Panc1 (cell line): ENCODE results near the gene GRIN2B. TPM values are rescaled to one million over a fixed set of nuclear protein-coding genes. Genes with fewer than 3 reads are reported as not detected.

Experiments
- ATAC-seq: fragments of 200-7000 bp; cut with Tn5 transposase; 2 replicates; pipeline ENCODE4 v1.9.1; 2020; ENCODE audit warnings: mild to moderate bottlenecking, moderate library complexity
- BruUV-seq: library from RNA; stranded (reverse); fragments of 400-500 nt; replicated peaks from 2 replicates; lab custom pipeline; 2021; lab: Mats Ljungman, UMichigan
- CTCF ChIA-PET: fragments of 300-600 bp; sonication (Branson Sonifier 250); formaldehyde crosslinking; loops from one replicate; lab custom pipeline; 2022; ENCODE audit warnings: antibody characterized with exemption; lab: Charles Lee
- POLR2A ChIA-PET: fragments of 300-600 bp; sonication (Branson Sonifier 250); formaldehyde crosslinking; loops from one replicate; lab custom pipeline; 2022; ENCODE audit warnings: antibody characterized with exemption; lab: Charles Lee
- DNase-seq: peaks from one replicate; pipeline ENCODE4 v3.0.0-alpha.2; 2010; ENCODE audit warnings: low read depth, low spot score
- H3K27ac ChIP-seq: 2 replicates; pipeline ENCODE4 v1.5.1; 2011; ENCODE audit warnings: mild to moderate bottlenecking, low read length, inconsistent platforms
- H3K27me3 ChIP-seq: fragments of 200-500 bp; sonication (Bioruptor generic); 2 replicates; pipeline ENCODE4 v1.6.0; 2014; ENCODE audit warnings: low read length, inconsistent platforms; ENCODE audit not compliant: control insufficient read depth, insufficient read depth
- H3K36me3 ChIP-seq: fragments of 200-500 bp; sonication (Bioruptor generic); 2 replicates; pipeline ENCODE4 v1.5.1; 2014; ENCODE audit warnings: inconsistent platforms, mild to moderate bottlenecking, low read length, moderate library complexity; ENCODE audit not compliant: control insufficient read depth, insufficient read depth
- H3K4me1 ChIP-seq: 2 replicates; pipeline ENCODE4 v1.5.1; 2011; ENCODE audit warnings: inconsistent platforms, mild to moderate bottlenecking, low read length, moderate library complexity; ENCODE audit not compliant: control insufficient read depth, insufficient read depth
- H3K4me3 ChIP-seq, 2 experiments: 2 replicates each; pipeline ENCODE4 v1.5.1; 2011 to 2012; ENCODE audit warnings: low read depth in 2 of 2, low read length in 2 of 2, mild to moderate bottlenecking in 2 of 2, inconsistent platforms in 1 of 2, moderate library complexity in 1 of 2
- H3K9me3 ChIP-seq: fragments of 200-500 bp; sonication (Bioruptor generic); 2 replicates; pipeline ENCODE4 v1.5.1; 2014; ENCODE audit warnings: low read depth, mild to moderate bottlenecking, inconsistent platforms, low read length, moderate library complexity; ENCODE audit not compliant: control insufficient read depth, insufficient read depth
- CTCF ChIP-seq: fragments of 450-650 bp; IDR thresholded peaks from 2 replicates; pipeline ENCODE4 v1.5.1; 2017; ENCODE audit warnings: mild to moderate bottlenecking
- POLR2AphosphoS5 ChIP-seq: IDR thresholded peaks from 2 replicates; pipeline ENCODE4 v1.6.1; 2012; ENCODE audit warnings: mild to moderate bottlenecking, low read depth, low read length, moderate library complexity
- REST ChIP-seq, 2 experiments: IDR thresholded peaks; 2 replicates each; pipeline ENCODE4 v1.6.1; 2011 to 2012; ENCODE audit warnings: low read depth in 2 of 2, control low read depth in 1 of 2, low read length in 1 of 2, mild to moderate bottlenecking in 1 of 2, moderate library complexity in 1 of 2; ENCODE audit not compliant: insufficient read depth in 1 of 2
- SIN3A ChIP-seq: IDR thresholded peaks from 2 replicates; pipeline ENCODE4 v1.6.1; 2012; ENCODE audit warnings: low read depth, mild to moderate bottlenecking, low read length, moderate library complexity, borderline replicate concordance; ENCODE audit not compliant: insufficient read depth
- TCF7L2 ChIP-seq: IDR thresholded peaks from 2 replicates; pipeline ENCODE4 v1.6.1; 2011; ENCODE audit warnings: mild to moderate bottlenecking, low read depth, low read length, inconsistent platforms
- in situ Hi-C: cut with HindIII; loops from 2 replicates; pipeline ENCODE4 v1.10.0; 2016; ENCODE audit warnings: low sequenced_read_pairs, low pct_unique_long_range_greater_than_20kb
- intact Hi-C: fragments of 100-400 bp; cut with micrococcal nuclease; formaldehyde crosslinking; loops from one replicate; pipeline ENCODE4 v1.10.0; 2022; ENCODE audit not compliant: unreplicated experiment
- total RNA-seq: library from RNA; stranded (reverse); gene quantifications from one replicate; pipeline ENCODE4 v1.2.1, GENCODE V29; 2021; ENCODE audit not compliant: unreplicated experiment

GRIN2B gene
- total RNA-seq, 1 experiment from 2014 or later: not detected

- in situ Hi-C loops: no loop called here
- intact Hi-C loops: no loop called here
- BruUV-seq: no TSS peak
- ChIA-PET CTCF (no interaction called here), POLR2A (no interaction called here)
- H3K27ac ChIP-seq: no peak overlapping the region
- H3K27me3 ChIP-seq: peaks cover 9% of the 10 kb centered on the region; the same call in 1 of the 2 replicates
- TF ChIP-seq CTCF: no peak
- no peak for TF ChIP-seq TCF7L2
- ATAC-seq: no peak
- no peaks in the 10 kb centered on the region for H3K4me1 ChIP-seq
- H3K9me3 ChIP-seq: no peaks in the 10 kb centered on the region
- DNase-seq: no peak
- peaks cover 3% of the 10 kb centered on the region; the same call in 1 of the 2 replicates for H3K36me3 ChIP-seq
- H3K4me3 ChIP-seq: no peak overlapping the region
Measured at GRCh38 chr12:13978876-13979275, 2.5 kb downstream of the GRIN2B start.

GRCh38 chr12:13976880-13977279 lies 4.5 kb downstream of the GRIN2B start:
- in situ Hi-C loops: no loop called here
- Histone ChIP-seq H3K4me1 (no peaks in the 10 kb centered on the region), H3K27ac (no peak overlapping the region), H3K36me3 (peaks cover 3% of the 10 kb centered on the region; the same call in 1 of the 2 replicates), H3K27me3 (peaks cover 9% of the 10 kb centered on the region; the same call in 1 of the 2 replicates), H3K4me3 (no peak overlapping the region), H3K9me3 (no peaks in the 10 kb centered on the region)
- intact Hi-C loops: no loop called here
- no TSS peak for BruUV-seq
- POLR2A ChIA-PET: no interaction called here
- peak; percentile 14; the same call in 1 of the 2 replicates for TF ChIP-seq CTCF
- no peak for TF ChIP-seq POLR2AphosphoS5
- CTCF ChIA-PET: no interaction called here
- DNase-seq (no peak), ATAC-seq (no peak)

- in situ Hi-C loops (no loop called here), intact Hi-C loops (no loop called here)
- H3K27me3 ChIP-seq: peaks cover 9% of the 10 kb centered on the region; the same call in 1 of the 2 replicates
- H3K4me1 ChIP-seq: no peaks in the 10 kb centered on the region
- DNase-seq (no peak), ATAC-seq (no peak)
- H3K4me3 ChIP-seq: no peak overlapping the region
- H3K9me3 ChIP-seq: no peaks in the 10 kb centered on the region
- POLR2A ChIA-PET: interaction anchor here (0.6 kb wide), 1 partner anchor 544 kb away, joined by 3 read pairs; no protein-coding TSS in a partner anchor
- no peak overlapping the region for H3K27ac ChIP-seq
- BruUV-seq: no TSS peak
- CTCF ChIA-PET: no interaction called here
- TF ChIP-seq CTCF (no peak), TCF7L2 (no peak), SIN3A (no peak), REST (IDR thresholded peaks at IDR 0.05; ENCODE audit: insufficient read depth in 1 of 2, low read depth in 2 of 2, low read length in 1 of 2) (no peak), POLR2AphosphoS5 (no peak)
- peaks cover under 1% of the 10 kb centered on the region; the same call in 1 of the 2 replicates for H3K36me3 ChIP-seq
Measured at GRCh38 chr12:13976028-13976584, 5.3 kb downstream of the GRIN2B start.
